NCI-H2107 (cell line): ENCODE measurements around the gene USP34.
"Not testable (repeated sequence)": the region's sequence is repeated elsewhere in the genome, so short reads cannot be mapped to it uniquely, and the experiment has no call there.

Experiments
- DNase-seq: peaks from one replicate; lab custom pipeline; 2025; lab: John Stamatoyannopoulos, UW

Gene USP34, protein sequence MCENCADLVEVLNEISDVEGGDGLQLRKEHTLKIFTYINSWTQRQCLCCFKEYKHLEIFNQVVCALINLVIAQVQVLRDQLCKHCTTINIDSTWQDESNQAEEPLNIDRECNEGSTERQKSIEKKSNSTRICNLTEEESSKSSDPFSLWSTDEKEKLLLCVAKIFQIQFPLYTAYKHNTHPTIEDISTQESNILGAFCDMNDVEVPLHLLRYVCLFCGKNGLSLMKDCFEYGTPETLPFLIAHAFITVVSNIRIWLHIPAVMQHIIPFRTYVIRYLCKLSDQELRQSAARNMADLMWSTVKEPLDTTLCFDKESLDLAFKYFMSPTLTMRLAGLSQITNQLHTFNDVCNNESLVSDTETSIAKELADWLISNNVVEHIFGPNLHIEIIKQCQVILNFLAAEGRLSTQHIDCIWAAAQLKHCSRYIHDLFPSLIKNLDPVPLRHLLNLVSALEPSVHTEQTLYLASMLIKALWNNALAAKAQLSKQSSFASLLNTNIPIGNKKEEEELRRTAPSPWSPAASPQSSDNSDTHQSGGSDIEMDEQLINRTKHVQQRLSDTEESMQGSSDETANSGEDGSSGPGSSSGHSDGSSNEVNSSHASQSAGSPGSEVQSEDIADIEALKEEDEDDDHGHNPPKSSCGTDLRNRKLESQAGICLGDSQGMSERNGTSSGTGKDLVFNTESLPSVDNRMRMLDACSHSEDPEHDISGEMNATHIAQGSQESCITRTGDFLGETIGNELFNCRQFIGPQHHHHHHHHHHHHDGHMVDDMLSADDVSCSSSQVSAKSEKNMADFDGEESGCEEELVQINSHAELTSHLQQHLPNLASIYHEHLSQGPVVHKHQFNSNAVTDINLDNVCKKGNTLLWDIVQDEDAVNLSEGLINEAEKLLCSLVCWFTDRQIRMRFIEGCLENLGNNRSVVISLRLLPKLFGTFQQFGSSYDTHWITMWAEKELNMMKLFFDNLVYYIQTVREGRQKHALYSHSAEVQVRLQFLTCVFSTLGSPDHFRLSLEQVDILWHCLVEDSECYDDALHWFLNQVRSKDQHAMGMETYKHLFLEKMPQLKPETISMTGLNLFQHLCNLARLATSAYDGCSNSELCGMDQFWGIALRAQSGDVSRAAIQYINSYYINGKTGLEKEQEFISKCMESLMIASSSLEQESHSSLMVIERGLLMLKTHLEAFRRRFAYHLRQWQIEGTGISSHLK (N-terminal part only)

GRCh38 chr2:61470965-61471904 is at the start of gene USP34:
USP34 (minus strand) TSS chr2:61471087; CDS start chr2:61470692, 395 bp downstream.
- peak; percentile 90 for DNase-seq

DNA sequence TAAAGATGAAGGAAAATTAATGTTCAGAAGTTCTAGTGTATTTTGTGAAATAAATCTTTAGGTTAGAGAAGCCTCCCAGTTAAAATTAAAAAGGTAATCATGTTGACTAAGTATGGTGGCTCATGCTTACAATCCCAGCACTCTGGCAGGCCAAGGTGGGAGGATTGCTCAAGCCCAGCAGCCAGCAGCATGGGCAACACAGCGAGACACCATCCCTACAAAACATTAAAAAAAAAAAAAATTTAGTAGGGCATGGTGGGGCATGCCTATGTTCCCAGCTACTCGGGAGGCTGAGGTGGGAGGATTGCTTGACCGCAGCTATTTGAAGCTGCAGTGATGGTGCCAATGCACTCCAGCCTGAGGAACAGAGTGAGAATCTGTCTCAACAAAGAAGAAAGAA is 49.4 kb upstream of the USP34 start:
- DNase-seq = no peak

GRCh38 chr2:61512768-61513398 is 42.0 kb upstream of the USP34 start:
- no peak for DNase-seq

- no peak for DNase-seq
Observed at GRCh38 chr2:61510674-61511671, 40.1 kb upstream of the USP34 start.

GRCh38 chr2:61504949-61505348 is 34.1 kb upstream of the USP34 start:
- no peak for DNase-seq

GRCh38 chr2:61499060-61499459 is 28.2 kb upstream of the USP34 start:
- no peak for DNase-seq

DNA sequence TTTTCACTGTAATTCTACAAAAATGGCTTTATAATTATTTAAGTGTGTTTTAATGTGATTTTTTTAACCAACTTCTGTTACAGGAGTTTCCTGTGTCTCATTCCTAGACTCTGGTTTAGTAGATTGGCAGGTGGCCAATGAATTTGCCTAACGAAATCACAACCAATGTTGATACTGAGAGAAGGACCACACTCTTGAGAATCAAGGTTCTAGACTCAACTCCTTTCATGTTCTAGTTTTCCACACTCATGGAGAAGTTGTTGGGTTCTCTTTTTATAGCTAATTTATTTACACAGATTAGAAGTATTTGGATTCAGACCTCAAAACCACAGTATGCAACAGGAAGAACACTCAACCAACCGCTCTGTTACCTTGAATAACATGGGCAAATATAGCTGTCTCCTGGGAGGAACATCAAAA is 22.6 kb upstream of the USP34 start:
- DNase-seq = no peak

DNA sequence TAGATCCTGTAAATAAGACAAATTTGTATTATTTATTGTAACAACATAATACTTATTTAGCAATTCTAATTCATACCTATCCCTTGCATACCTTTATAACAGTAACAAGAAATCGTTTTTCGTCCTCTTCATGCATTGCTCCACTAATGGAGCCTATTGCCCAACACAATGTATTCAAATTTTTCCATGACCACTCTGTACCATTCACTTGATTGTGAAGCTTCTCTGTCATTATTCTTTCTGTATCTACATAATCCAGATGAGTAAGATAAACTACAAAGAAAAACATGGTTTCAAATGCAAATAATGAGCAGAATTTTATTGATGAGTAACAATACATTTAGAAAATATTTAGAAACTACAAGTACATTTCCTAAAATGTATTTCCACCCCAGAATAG is 21.6 kb upstream of the USP34 start:
- no peak for DNase-seq

- DNase-seq = no peak
Observed at GRCh38 chr2:61485281-61485680, 14.4 kb upstream of the USP34 start.

DNA sequence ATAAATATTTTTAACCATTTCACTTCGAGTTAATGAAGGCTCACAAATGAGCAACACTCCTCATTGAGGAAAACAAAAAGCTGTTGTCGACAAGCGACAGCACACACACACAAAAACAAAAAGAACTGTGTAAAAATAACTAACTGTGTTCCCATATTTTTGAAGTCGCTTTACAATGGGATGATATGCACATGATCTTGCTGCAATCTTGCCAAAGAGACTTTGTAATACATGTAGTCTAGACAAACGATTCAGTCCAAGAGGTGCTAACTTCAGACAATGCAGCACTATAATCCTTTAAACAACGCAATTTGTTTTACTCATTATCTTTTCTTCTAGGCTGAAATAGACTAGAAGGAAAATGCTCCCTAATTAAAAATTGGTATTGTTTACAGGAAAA is 7.2 kb upstream of the USP34 start:
- DNase-seq = no peak

DNA sequence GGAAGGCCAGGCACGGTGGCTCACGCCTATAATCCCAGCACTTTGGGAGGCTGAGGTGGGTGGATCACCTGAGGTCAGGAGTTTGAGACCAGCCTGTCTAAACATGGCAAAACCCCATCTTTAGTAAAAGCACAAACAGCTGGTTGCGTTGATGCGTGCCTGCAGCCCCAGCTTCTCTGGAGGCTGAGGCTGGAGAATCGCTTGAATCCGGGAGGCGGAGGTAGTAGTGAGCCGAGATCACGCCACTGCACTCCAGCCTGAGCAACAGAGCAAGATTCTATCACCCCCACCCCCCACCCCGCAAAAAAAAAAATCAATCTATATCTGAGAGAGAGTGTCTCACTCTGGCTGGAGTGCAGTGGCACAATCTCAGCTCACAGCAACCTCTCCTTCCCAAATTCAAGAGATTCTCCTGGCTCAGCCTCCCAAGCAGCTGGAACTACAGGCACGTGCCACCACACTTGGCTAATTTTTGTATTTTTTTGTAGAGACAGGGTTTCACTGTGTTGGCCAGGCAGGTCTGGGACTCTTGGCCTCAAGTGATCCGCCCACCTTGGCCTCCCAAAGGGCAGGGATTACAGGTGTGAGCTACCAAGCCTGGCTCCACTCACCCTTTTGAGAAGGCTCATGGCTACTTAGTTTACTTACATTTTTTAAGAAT is 6.2 kb upstream of the USP34 start:
- DNase-seq = not testable (repeated sequence)

DNA sequence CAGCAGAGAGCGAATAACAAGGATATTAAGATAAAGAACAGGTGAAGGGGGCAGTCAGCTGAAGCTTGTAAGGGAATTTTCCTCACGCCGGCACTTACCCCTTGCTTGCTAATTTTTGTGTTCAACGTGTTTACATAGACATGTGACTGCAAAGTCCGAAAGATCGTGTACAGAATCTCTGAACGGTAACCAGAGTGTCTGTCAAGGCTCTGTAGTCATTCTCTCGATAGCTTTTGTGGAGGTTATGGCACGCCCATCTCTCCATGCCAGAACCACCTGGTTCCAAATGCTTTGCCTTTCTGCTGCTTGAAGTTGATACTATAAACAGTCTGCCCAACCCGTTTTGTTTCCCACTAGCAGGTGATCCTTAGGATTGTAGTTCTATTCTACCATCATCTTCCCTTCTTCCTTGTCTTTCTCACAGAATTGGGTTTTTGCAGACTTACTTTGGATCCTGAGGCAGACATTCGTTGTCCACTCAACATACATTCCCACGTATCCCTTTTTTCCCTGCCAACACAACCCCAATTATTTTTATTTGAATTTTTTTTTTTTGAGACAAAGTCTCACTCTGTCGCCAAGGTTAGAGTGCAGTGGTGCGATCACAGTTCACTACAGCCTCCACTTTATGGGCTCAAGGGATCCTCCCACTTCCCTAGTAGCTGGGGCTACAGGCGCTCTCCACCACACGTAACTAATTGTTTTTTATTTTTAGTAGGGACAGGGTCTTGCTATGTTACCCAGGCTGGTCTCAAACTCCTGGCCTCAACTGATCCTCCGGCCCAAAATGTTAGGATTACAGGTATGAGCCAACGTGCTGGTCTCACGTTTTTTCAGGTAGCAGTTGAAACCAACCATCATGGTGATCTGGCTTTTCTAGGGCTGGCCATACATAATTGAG is 1.3 kb upstream of the USP34 start:
- no peak for DNase-seq

- peak; percentile 55 for DNase-seq
Observed at GRCh38 chr2:61470122-61470951, 550 bp downstream of the USP34 start.

DNA sequence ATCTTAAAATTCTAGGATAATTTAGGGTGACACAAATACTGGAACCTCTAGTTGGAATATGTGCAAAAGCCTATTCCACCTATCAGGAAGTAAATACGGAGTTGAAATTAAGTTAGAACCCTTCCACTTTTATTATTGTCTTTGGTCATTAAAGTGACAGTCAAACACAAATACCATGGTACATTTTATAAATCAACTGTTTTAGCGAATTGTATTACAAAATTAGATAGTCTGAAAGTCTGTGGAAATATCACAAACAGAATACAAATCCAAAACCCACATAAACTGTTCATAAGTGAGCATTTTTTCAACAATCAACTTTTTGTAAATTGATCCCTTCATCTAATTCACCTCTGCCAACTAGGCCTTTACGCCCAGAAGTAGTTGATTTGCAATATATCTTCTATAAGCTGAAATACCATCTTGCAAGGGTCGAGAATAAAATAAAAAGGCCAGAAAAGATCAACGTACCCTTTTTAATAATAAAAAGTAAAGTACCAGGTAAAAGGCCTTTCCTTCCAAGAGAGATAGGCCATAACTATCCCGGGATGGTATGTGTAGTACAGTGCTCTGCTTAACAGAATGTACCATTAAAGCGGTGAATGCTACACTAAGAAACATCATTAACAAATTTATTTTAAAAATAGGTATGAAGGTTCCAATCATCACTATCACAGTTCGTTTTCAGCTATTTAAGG is 1.3 kb downstream of the USP34 start:
- no peak for DNase-seq

DNA sequence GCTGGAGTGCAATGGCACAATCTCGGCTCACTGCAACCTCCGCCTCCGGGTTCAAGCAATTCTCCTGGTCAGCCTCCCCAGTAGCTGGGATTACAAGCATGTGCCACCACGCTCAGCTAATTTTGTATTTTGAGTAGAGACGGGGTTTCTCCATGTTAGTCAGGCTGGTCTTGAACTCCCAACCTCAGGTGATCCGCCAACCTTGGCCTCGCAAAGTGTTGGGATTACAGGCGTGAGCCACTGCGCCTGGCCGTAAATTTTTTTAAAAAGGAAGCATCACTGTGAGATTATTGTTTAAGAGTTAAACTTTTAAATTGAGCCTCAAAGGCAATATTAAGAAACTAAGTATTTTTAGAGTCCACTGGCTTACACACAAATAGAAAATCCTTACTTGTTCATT is 2.7 kb downstream of the USP34 start:
- DNase-seq = not testable (repeated sequence)

- DNase-seq = no peak
Observed at GRCh38 chr2:61465045-61465444, 5.8 kb downstream of the USP34 start.
